Tibial nerve (tissue), 4 donors: ENCODE data around the gene PROP1. TPM values are rescaled to one million over a fixed set of nuclear protein-coding genes. Genes with fewer than 3 reads are reported as not detected.

ENCODE experiments used
- DNase-seq, 2 donors: peaks; one replicate each; pipeline ENCODE4 v3.0.0-alpha.2; 2019; ENCODE audit warnings: low spot score in 2 of 2
- H3K27ac ChIP-seq, 4 donors: fragments of 200-600 bp; sonication (generic) in 3 of 4; one replicate each; pipeline ENCODE4 v1.5.1; 2017 to 2019; ENCODE audit warnings: mild to moderate bottlenecking in 1 of 4
- H3K27me3 ChIP-seq, 2 donors: fragments of 200-600 bp; sonication (generic) in 1 of 2; one replicate each; pipeline versions ENCODE4 v1.5.1 to v1.6.0; 2017 to 2019
- H3K36me3 ChIP-seq, 3 donors: fragments of 200-600 bp; sonication (generic); one replicate each; pipeline ENCODE4 v1.5.1; 2018 to 2019
- H3K4me1 ChIP-seq, 4 donors: fragments of 200-600 bp; sonication (generic) in 3 of 4; one replicate each; pipeline ENCODE4 v1.5.1; 2017 to 2019
- H3K4me3 ChIP-seq, 4 donors: fragments of 200-600 bp; sonication (generic) in 3 of 4; one replicate each; pipeline ENCODE4 v1.5.1; 2017 to 2019; ENCODE audit warnings: mild to moderate bottlenecking in 1 of 4, moderate library complexity in 1 of 4
- H3K9me3 ChIP-seq, 4 donors: fragments of 200-600 bp; sonication (generic) in 3 of 4; one replicate each; pipeline ENCODE4 v1.5.1; 2017 to 2019
- CTCF ChIP-seq, 5 experiments: fragments of 200-600 bp in 3 of 5; fragments of 450-650 bp in 2 of 5; sonication (generic) in 3 of 5; IDR thresholded peaks; one replicate each; pipeline ENCODE4 v1.5.1; 2016 to 2019; ENCODE audit warnings: antibody characterized with exemption in 5 of 5, mild to moderate bottlenecking in 3 of 5, moderate library complexity in 2 of 5
- EP300 ChIP-seq, 2 donors: sonication (generic); formaldehyde crosslinking; IDR thresholded peaks; one replicate each; pipeline ENCODE4 v1.6.1; 2017; ENCODE audit warnings: antibody characterized with exemption in 2 of 2, mild to moderate bottlenecking in 1 of 2
- POLR2A ChIP-seq, 2 donors: fragments of 450-650 bp; IDR thresholded peaks; one replicate each; pipeline ENCODE4 v1.6.1; 2017; ENCODE audit warnings: antibody characterized with exemption in 2 of 2, mild to moderate bottlenecking in 2 of 2, moderate library complexity in 2 of 2
- WGBS, 2 donors: methylation state at CpG; one replicate each; pipeline ENCODE4 v1.1.5; 2018; 5-methylcytosine and 5-hydroxymethylcytosine counted together
- total RNA-seq, 4 donors: library from RNA; depleted of rRNA; stranded (reverse); fragments of >200 nt; gene quantifications; one replicate each; pipeline ENCODE4 v1.1.0, GENCODE V29; 2016

Gene PROP1
- total RNA-seq, 4 donors from 2014 or later: not detected

DNA sequence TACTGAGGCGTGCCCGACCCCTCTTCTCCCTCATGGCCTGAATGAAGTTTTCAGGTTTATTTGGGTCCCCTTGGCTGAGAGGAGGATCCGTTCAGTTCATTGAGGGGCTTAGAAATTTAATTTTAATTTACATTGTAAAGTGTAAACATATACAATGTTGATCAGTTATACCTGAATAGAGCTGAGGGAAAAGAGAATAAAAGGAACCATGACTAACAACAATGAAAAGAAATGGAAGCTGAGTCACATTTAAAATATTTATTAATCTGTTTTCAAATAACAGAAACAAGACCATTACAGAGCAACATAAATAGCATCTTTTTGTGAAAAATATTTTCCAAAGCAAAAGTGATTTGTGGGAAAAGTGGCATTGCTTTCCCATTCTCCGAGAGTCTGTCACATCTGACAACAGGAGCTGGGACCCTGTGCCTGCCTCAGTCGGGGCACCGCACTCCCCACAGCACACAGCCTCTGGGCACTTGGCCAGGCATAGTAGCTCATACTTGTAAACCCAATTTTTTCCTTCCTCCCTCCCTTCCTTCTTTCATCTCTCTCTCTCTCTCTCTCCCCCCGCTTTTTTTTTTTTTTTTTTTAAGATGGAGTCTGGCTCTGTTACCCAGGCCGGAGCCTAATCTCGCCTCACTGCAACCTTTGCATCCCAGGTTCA is 28.7 kb downstream of the PROP1 start:
- no peak for TF ChIP-seq POLR2A (IDR thresholded peaks at IDR 0.05)
- no peak for TF ChIP-seq EP300 (IDR thresholded peaks at IDR 0.05)
- TF ChIP-seq CTCF (IDR thresholded peaks at IDR 0.05): no peak
- WGBS, 2 donors: 76 to 81% methylated on average over 9 of the region's 9 CpGs
- no peak overlapping the region for H3K27ac ChIP-seq
- H3K4me1 ChIP-seq: no peaks in the 10 kb centered on the region
- no peak overlapping the region for H3K4me3 ChIP-seq
- H3K27me3 ChIP-seq: no peaks in the 10 kb centered on the region
- no peaks in the 10 kb centered on the region for H3K36me3 ChIP-seq
- DNase-seq: no peak
- peaks cover 0 to 11% (median 0%) of the 10 kb centered on the region in 4 donors for H3K9me3 ChIP-seq

GRCh38 chr5:177966839-177967166 is 29.2 kb downstream of the PROP1 start:
- no peak overlapping the region for H3K27ac ChIP-seq
- peaks cover 0 to 8% (median 0%) of the 10 kb centered on the region in 4 donors for H3K9me3 ChIP-seq
- no peaks in the 10 kb centered on the region for H3K27me3 ChIP-seq
- H3K4me1 ChIP-seq: no peaks in the 10 kb centered on the region
- TF ChIP-seq EP300 (IDR thresholded peaks at IDR 0.05) (no peak), CTCF (IDR thresholded peaks at IDR 0.05) (no peak), POLR2A (IDR thresholded peaks at IDR 0.05) (no peak)
- DNase-seq: no peak
- H3K36me3 ChIP-seq: no peaks in the 10 kb centered on the region
- 78 to 84% methylated on average over 7 of the region's 7 CpGs for WGBS, 2 donors
- H3K4me3 ChIP-seq: no peak overlapping the region

- 75 to 79% methylated on average over 19 of the region's 19 CpGs for WGBS, 2 donors
These were observed 29.8 kb downstream of the PROP1 start for GRCh38 chr5:177966009-177966838.

DNA sequence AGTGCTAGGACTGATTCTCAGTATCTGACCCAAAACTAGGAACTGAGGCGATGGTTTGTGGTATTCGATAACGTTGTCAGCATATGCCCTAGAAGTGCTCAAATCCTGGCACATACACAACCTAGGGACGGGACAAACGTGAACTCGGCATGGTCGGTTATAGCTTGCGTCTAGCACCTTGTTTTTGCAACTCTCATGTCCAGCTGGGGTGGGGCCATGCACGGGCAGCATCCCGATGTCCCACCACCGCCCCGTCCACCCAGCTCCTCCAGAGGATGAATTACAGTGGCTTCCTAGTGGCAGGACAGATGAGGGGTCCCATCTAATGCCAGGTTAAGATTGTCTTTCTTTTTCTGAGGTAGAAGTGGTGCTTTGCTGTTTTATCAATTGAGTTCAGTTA is 31.6 kb downstream of the PROP1 start:
- H3K36me3 ChIP-seq: no peaks in the 10 kb centered on the region
- H3K27ac ChIP-seq: no peak overlapping the region
- H3K27me3 ChIP-seq: no peaks in the 10 kb centered on the region
- H3K4me3 ChIP-seq: no peak overlapping the region
- TF ChIP-seq CTCF (IDR thresholded peaks at IDR 0.05): no peak
- TF ChIP-seq EP300 (IDR thresholded peaks at IDR 0.05): no peak
- no peak for TF ChIP-seq POLR2A (IDR thresholded peaks at IDR 0.05)
- no peaks in the 10 kb centered on the region for H3K9me3 ChIP-seq
- H3K4me1 ChIP-seq: no peaks in the 10 kb centered on the region
- DNase-seq: no peak
- 91 to 93% methylated on average over 12 of the region's 12 CpGs for WGBS, 2 donors

More at GRCh38 chr5:177966009-177966838, 29.8 kb downstream of the PROP1 start:
- Histone ChIP-seq H3K36me3 (no peaks in the 10 kb centered on the region), H3K9me3 (peaks cover 0 to 4% (median 0%) of the 10 kb centered on the region in 4 donors), H3K27ac (no peak overlapping the region), H3K27me3 (no peaks in the 10 kb centered on the region), H3K4me1 (no peaks in the 10 kb centered on the region), H3K4me3 (no peak overlapping the region)
- no peak for DNase-seq
- TF ChIP-seq CTCF (IDR thresholded peaks at IDR 0.05) (no peak), EP300 (IDR thresholded peaks at IDR 0.05) (no peak), POLR2A (IDR thresholded peaks at IDR 0.05) (no peak)

DNA sequence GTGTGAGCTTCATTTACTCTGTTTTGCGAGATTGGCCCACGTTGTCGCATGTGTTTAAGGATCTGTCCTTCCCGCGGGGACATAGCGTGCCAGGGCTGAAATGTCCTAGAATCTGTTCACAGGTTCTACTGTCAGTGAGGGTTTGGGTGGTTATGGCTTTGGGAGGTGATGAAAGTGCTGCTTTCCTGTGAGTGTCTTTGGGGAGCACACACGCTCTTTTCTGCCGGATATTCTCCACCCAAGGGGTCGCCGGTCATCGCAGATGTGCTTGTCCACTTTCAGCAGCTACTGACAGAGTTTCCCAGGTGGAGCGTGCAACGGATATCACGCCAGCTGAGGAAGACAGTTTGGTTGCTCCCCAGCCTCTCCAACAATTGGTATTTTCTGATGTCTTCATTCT is 32.1 kb downstream of the PROP1 start:
- Histone ChIP-seq H3K27me3 (no peaks in the 10 kb centered on the region), H3K4me1 (no peaks in the 10 kb centered on the region), H3K36me3 (no peaks in the 10 kb centered on the region), H3K9me3 (no peaks in the 10 kb centered on the region), H3K4me3 (no peak overlapping the region), H3K27ac (no peak overlapping the region)
- TF ChIP-seq EP300 (IDR thresholded peaks at IDR 0.05): no peak
- no peak for TF ChIP-seq CTCF (IDR thresholded peaks at IDR 0.05)
- no peak for TF ChIP-seq POLR2A (IDR thresholded peaks at IDR 0.05)
- 87 to 92% methylated on average over 14 of the region's 14 CpGs for WGBS, 2 donors
- no peak for DNase-seq
